GM18907 (cell line): ENCODE data around the gene ZFX.

ENCODE experiments used
- ATAC-seq: cut with Tn5 transposase; IDR thresholded peaks from one replicate; pipeline ENCODE4 v1.9.1; 2021; ENCODE audit warnings: mild to moderate bottlenecking, moderate library complexity; ENCODE audit not compliant: unreplicated experiment

ZFX gene

DNA sequence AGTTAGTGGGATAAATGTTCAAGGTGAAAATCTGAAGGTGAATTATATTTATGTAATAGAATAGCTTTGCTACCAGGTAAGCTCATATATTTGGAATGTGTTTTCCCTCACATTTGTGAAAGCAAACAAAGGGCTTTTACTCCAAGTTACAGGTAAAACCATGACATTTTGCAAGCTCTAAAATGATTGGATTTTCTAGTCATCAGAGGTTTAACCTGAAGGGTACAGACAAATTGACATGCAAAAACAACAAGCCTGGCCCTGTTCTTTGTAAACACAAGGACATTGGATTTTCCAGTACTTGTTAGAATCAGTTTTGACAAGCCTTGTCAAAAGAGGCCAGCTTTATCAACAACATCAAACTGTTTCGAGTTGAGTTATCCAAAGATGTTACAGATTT is 51.7 kb downstream of the ZFX start:
- ATAC-seq = no peak

DNA sequence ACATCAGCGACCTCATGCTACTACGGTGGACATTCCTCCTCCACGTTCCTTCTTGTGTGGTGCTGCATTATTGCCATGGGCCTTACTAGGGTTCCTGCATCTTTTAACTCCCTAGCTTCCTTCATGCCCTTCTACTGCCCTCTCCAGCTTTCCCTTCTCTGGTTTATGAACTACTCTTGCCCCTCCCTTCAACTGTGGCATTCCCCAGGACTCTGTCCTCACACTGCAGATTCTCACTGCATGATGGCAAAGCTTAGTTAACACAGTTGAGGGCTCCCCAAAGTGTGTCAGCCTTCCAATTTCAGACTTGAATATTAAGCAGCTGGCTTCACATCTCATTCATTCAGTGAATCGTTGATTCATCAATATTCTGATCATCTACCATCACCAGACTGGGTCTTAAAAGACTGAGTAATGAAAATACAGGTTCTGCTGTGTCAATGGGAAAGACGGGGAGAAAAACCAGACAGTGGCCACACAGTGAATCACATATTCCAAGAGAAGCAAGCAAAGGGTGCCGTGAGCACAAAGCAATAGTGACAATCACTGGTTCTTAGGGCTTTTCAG is 53.0 kb downstream of the ZFX start:
- ATAC-seq = no peak

DNA sequence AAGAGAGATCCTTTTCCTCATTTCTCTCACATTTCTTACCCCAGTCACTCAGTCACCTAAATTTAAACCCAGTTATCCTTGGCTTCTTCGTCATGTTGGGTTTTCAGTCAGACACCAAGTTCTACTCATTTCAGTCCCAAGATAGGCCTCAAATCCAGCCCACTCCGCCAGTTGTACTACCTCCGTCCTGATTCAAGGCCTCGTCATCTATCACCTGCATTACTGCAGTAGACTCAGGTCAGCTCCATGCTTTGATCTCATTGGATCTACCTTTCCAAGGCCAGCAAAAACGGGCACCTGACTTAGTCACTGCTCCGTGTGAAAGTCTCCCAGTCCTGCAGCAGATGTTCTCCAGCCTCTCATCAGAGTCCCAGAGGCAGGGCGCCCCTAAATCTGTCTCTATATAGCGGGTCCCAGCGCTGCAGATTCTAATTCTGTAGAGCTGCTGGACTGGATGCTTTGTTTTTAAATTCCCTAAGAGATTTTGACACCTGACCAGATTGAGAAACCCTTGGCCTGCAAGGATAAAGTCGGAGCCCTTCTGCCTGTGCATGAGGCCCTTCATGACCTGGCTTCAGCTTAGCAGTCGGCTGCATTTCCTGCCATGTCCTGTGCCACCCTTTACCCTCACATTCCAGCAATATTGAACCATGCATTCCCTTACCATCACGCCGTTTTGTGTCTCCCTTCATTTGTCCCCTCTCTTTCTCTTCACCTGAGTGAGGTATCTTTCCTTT is 53.7 kb downstream of the ZFX start:
- ATAC-seq = no peak

DNA sequence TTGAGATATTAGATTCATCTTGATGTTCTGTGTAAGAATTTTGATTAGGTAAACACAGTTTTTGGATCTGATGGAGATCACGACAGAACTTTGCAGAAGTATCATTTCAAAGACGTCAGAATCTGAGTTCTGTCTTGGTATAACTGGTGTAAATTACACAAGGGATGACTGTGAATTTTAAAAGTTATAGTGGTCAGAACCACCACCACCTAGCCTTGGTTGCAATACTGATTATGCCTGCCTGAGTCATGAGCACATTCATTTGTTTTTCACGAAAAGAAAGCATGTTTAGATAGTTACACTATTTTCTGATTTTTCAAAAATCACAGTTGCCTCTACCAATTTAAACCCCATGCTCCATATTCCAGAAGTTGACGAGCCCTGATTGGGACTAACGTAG is 54.8 kb downstream of the ZFX start:
- no peak for ATAC-seq

DNA sequence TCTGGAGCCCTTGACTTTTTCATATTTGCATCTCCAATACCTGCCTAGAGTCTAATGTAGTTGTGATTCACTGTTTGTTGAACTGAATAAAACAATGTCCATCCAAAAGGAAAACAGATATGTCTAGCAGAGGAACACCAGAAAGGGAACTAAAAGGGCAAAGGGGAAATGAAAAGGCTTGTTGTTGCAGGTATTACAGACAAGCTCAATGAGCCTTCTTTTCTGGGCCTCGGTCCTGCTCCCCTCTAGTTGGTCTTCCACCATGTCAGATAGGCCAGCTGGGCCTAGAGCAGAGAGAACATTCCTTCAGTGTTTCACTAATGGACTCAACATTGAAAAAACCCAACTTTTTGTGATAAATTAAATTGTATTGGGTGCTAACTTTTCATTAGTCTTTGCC is 55.4 kb downstream of the ZFX start:
- ATAC-seq = no peak

DNA sequence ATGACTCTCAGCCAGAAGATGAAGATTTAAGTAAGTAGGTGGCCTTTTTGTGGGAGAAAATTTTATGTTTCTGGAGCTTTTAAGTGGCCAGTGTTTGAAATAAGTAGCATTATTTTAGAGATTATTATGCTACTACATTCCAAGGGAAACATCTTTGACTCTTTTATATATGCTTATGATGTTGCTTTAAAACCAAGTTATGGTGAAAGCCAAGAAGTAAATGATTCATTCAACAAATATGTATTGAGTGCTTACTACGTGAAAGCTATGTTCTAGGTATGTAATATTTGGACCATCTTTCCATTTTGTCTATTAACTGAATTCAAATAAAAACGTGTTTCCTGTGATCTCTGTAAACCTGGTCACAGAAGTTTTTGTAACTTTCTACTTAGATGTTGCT is 58.3 kb downstream of the ZFX start:
- no peak for ATAC-seq

DNA sequence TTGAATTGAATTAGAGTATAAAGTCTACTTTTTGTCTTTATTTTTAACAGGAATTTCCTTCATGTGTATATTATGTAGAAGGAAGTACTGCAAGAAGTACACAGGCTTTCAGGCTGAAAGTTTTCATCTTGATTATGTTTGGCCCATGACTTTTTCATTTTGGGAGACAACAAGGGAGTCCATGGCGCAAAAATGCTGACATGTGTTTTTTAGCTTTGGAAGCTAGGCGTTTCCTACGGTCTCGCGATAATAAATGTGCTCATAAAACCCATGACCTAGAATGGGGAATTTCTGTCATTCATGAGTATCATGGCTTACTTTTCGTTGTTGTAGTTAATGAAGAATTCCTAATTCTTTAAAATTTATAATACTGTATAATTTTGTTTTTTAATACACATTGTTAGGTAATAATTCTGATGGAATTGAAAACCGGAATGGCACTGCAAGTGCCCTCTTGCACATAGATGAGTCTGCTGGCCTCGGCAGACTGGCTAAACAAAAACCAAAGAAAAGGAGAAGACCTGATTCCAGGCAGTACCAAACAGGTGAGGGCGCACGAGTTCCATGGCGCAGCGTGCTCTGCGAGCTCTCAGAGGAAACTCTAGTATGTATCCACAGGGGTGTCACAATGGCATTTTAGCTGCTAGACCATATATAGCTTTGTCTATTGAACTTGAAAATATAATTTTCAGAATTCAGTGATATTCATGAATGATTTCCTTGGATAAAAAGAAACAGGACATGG is 59.1 kb downstream of the ZFX start:
- no peak for ATAC-seq

DNA sequence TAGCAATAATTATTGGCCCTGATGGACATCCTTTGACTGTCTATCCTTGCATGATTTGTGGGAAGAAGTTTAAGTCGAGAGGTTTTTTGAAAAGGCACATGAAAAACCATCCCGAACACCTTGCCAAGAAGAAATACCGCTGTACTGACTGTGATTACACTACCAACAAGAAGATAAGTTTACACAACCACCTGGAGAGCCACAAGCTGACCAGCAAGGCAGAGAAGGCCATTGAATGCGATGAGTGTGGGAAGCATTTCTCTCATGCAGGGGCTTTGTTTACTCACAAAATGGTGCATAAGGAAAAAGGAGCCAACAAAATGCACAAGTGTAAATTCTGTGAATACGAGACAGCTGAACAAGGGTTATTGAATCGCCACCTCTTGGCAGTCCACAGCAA is 60.7 kb downstream of the ZFX start:
- ATAC-seq = no peak

DNA sequence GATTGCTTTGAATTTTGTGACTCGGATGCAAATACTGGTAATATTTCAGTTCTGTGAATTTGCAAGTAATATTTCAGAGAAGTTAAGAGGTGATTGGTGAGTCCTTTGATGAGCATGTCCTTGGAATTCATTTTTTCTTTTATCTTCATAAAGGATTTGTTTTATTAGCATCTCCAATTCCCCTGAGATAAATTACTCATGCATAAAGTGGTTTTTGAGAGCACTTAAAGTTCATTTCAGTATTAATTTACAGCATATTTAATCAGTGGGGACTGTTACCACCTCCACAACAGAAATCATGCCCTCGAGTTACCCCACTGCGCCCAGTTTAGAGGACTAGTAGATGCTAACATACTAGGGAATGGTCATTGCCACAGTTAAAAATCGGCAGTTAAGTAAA is 65.0 kb downstream of the ZFX start:
- no peak for ATAC-seq

DNA sequence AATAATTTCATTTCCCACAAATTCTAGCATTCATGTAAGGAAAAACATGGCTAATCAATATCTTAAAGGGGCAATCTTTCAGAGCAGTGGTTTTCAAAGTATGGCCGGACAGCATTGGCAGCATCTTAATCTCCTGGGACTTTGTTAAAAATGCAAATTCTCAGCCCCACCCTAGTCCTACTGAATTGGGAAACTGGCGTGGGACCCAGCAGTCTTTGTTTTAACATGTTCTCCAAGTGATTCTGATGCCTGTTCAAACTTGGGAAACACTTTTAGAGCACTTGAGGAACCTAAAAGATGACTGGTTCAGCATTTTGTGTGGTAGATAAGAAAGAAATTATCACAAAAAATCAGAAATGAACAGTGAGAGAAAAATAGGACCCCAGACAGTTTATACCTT is 65.7 kb downstream of the ZFX start:
- ATAC-seq = no peak

DNA sequence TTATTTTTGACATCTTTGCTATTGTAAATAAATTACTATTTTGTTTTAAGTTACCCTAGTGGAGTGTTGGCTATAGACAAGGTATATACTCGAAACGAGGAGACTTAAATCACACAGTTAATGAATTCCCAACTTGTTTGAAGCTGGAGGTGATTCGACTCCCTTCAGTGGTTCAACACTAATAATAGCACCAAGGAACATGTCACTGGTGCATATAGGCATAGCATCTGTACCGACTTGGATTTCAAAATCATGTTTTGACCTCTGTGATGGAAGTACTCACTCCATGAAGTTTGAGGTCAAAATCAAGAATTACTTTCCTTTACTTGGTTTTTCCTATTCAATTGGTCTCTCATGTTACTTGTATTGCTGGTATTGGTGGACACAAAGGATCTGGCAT is 66.5 kb downstream of the ZFX start:
- no peak for ATAC-seq

DNA sequence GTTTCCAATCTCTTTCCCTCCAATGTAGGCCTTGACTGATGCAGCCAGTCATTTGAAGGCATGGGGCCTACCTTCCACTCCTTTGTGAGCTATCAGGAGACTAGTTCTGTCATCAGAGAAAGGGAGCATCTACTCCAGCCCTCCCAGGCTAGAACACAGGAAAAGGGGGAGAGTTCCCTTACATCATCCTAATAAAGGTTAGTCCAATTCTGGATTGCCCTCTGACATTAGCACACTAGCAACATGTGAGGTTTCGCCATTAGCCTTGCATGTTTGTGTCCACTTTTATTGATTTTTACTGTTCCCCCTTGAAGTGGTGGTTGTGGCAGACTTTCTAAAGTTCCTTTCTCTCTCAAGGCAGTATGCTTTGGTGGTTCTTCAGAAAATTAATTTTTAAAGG is 67.3 kb downstream of the ZFX start:
- ATAC-seq = no peak

DNA sequence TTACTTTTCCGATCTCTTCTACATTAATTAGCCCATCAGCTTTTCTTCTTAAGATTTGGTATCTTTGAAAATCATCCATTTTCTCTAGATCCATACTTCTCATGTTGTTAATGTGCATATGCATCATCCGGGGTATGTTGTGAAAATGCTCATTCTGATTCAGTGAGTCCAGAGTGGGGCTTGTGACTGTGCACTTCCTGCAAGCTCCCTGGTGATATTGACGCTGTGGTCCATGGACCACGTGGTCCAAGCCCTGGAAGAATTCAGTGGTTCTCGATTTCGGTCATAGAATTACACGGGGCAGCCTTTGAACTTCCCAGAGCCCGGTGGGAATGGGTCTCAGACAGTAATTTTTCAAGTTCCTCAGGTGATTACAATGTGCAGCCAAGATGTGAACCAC is 69.8 kb downstream of the ZFX start:
- ATAC-seq = no peak

DNA sequence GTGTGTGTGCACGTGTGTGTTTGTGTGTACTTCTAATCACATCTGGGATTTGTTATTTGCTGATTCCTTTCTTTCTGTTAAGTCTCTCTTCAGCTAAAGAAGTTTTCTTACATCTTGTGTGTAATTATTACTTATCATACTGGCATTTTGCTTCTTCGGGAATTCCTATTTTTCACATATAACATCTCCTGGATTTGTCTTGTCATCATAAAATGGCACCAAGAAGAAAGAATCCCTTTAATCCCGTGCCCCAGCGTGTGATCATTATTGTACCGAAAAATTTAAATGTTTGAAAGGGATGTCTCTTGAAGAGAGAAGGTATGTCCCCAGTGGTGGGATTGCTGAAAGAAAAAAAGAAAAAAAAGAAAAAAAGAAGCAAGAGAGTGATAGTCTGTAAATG is 72.3 kb downstream of the ZFX start:
- ATAC-seq = no peak

DNA sequence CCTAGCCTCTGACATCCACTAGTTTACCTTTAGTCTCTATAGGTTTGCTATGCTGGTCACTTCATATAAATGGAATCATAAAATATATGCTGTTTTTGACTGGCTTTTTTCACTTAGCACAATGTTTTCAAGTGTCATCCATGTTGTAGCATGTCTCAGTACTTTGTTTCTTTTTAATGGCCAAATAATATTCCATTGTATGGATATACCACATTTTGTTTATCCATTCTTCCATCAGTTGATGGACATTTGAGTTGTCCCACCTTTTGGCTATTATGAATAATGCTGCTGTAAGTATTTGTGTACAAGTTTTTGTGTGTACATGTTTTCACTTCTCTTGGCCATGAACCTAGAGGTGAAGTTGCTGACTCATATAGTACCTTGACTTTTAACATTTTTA is 75.7 kb downstream of the ZFX start:
- ATAC-seq = no peak

DNA sequence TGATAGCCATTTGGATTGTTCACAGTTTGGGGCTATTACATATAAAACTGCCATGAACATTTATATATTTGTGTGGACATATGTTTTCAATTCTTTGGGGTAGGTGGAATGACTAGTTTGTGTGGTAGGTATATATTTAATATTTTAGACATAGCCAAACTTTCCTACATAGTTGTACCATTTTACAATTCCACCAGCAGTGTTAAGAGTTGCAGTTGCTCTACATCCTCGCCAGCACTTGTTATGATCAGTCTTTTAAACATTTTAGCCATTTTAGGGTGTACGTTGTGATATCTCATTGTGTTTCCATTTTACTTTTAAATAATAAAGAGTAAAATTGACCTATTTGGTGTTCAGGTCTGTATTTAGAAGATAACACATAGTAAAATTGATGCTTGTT is 76.6 kb downstream of the ZFX start:
- no peak for ATAC-seq

DNA sequence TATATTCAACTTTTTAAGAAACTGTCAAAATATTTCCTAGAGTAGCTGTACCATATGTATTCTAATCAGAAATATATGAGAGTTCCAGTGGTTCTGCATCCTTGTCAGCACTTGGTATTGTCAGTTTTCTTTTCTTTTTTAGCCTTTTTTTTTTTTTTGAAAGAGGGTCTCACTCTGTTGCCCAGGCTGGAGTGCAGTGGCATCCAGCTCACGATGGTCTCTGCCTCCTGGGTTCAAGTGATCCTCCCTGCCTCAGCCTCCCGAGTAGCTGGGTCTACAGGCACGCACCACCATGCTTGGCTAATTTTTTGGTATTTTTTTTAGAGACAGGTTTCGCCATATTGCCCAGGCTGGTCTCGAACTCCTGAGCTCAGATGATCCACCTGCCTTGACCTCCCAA is 79.1 kb downstream of the ZFX start:
- no peak for ATAC-seq

DNA sequence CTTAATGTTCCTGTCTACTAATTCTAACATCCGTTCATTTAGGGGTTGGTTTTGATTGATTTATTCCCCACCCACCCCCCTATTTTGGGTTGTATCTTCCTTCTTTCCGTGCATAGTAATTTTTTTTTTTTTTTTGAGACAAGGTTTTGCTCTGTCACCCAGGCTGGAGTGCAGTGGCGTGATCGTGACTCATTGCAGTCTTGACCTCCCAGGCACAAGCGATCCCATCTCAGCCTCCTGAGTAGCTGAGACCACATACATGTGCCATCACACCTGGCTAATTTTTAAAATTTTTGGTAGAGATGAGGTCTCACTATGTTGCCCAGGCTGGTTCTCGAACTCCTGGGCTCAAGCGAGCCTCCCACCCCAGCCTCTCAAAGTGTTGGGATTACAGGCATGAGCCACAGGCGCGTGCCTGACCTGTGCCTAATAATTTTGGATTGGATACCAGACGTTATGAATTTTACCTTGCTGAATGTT is 79.9 kb downstream of the ZFX start:
- ATAC-seq = no peak

DNA sequence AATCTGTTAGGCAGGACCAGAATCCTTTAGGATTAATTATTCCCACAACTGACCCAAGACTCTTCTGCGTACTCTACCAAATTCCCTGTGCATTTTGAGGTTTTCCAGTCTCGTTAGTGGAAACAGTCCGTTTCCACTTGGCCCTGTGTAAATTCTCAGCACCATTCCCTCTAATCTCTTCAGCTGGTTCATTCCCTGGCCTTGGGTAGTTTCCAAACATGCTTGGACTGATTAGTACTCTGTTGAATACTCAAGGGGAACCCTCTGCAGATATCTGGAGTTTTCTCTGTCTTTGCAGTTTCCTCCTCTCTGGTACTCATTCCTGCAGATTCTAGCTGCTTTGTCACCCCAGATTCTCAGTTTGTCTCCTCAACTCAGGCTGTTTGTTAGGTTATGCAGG is 80.4 kb downstream of the ZFX start:
- no peak for ATAC-seq

DNA sequence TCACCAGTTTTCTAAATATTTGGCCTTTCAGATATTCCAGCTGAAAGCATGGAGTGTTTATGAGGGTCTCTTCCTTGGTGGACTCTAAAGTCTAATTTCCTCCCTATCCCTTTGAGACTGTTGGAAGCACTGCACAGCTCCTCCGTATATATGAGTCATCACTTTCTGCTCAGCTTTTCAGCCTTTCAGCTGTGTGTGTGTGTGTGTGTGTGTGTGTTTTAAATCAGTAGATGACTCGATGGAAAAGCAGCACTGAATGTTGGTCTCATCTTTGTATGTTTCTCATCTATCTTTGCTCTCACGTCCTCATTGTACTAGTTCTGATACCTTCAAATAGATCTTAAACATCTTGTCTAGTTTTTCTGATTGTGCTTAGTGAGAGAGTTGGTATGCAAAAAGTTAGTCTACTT is 81.6 kb downstream of the ZFX start:
- ATAC-seq = no peak

DNA sequence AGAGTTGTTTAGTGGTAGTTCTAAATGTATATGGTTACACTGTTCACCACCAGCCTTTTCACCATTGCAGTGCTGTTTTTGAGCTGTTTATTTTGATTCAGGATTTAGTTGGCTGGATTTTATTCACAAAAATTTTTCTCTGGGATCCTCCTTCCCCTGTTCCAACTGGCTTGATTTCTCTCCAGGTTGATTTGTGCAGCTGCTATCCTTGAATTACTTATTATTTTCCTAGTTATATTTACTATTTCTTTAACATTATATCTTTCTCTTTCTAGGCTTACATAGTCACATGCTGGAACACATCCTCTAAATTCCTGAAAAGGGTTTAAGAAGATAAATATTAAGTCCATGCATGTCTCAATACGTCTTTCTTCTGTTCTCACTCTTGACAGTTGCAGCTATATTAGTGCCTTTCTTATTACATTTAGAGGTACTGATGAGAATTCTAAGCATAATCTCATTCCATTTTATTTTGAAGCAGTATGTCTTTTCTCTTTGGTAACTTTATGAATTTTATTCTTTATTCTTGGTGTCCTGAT is 82.2 kb downstream of the ZFX start:
- no peak for ATAC-seq

DNA sequence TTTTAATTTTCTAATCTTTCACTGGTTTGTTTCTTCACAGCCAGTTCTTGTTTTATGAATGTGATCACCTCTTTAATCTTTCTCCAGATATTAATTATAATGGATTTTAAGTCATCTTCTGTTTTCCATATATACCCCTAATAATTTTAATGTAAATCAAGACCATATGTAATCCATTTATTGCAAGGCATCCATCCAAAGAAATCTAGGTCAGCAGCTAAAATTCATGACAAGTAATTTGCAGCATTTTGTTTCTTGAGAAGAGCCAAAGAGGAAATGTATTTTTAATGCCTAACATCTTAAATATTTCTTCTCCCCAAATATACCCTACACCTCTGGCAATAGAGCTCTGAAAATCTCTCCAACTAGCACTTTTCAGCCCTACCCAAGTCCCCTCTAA is 83.3 kb downstream of the ZFX start:
- no peak for ATAC-seq
